ENCODE results near the gene DCC.

DNA sequence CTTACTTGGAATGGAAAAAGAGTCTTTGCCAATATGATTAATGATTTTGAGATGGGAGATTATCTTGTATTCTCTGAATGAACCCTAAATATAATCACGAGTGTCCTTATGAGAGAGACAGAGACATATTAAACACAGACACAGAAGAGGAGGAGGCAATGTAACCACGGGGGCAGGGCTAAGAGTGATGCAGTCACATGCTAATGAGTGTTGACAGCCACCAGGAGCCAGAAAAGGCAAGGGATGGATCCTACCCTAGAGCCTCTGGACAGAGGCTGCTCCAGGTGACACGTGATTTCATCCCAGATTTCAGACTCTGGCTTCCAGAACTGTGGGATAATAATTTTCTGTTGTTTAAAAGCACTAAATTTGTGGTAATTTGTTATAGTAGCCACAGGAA, 1204.9 kb downstream of the DCC start:
- TF ChIP-seq RFX5 (IDR thresholded peaks at IDR 0.05) (no peak), POLR2A (IDR thresholded peaks at IDR 0.05; ENCODE audit: low read length) (no peak), SMC3 (IDR thresholded peaks at IDR 0.05) (no peak), RAD21 (conservative IDR thresholded peaks at IDR 0.05 in 1 of 2, IDR thresholded peaks at IDR 0.05 in 1 of 2) (no peak), CEBPB (IDR thresholded peaks at IDR 0.05) (no peak), CHD4 (IDR thresholded peaks at IDR 0.05; ENCODE audit: borderline replicate concordance) (no peak), NR3C1 (IDR thresholded peaks at IDR 0.05) (no peak)
- TF ChIP-seq, protein P1, sequence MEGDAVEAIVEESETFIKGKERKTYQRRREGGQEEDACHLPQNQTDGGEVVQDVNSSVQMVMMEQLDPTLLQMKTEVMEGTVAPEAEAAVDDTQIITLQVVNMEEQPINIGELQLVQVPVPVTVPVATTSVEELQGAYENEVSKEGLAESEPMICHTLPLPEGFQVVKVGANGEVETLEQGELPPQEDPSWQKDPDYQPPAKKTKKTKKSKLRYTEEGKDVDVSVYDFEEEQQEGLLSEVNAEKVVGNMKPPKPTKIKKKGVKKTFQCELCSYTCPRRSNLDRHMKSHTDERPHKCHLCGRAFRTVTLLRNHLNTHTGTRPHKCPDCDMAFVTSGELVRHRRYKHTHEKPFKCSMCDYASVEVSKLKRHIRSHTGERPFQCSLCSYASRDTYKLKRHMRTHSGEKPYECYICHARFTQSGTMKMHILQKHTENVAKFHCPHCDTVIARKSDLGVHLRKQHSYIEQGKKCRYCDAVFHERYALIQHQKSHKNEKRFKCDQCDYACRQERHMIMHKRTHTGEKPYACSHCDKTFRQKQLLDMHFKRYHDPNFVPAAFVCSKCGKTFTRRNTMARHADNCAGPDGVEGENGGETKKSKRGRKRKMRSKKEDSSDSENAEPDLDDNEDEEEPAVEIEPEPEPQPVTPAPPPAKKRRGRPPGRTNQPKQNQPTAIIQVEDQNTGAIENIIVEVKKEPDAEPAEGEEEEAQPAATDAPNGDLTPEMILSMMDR (IDR thresholded peaks at IDR 0.05) = no peak

Measured in A549 (cell line).